Measurements from ENCODE around the gene CUL4B.

Gene CUL4B

DNA sequence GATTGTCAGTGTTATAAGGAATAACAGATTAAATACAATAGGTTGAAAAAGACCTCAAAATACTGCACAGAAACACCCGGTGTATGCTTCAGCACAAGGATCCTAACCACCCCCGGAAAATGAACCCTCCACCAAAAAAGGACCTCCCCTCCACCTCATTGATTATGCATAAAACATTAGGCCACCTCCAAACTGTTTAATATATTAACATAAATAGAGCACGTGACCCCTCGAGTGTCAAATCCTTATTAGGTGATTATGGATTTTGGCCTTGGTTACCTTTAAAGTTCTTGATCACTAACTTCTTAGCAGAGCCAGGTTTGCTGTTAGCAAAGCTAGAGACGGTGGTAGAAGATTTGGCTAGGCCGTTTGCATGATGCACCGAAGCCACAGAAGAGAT lies 958 bp downstream of the CUL4B start:
- peak overlapping the region; percentile 74 for H3K4me3 ChIP-seq (replicated peaks; ENCODE audit: insufficient read depth, low read length)
- TF ChIP-seq POLR2AphosphoS5 (IDR thresholded peaks at IDR 0.05; ENCODE audit: low read depth) (no peak), SPI1 (IDR thresholded peaks at IDR 0.05; ENCODE audit: borderline replicate concordance, low read depth) (no peak), GABPA (IDR thresholded peaks at IDR 0.05; ENCODE audit: low read depth) (no peak)
- TF ChIP-seq, protein P1, sequence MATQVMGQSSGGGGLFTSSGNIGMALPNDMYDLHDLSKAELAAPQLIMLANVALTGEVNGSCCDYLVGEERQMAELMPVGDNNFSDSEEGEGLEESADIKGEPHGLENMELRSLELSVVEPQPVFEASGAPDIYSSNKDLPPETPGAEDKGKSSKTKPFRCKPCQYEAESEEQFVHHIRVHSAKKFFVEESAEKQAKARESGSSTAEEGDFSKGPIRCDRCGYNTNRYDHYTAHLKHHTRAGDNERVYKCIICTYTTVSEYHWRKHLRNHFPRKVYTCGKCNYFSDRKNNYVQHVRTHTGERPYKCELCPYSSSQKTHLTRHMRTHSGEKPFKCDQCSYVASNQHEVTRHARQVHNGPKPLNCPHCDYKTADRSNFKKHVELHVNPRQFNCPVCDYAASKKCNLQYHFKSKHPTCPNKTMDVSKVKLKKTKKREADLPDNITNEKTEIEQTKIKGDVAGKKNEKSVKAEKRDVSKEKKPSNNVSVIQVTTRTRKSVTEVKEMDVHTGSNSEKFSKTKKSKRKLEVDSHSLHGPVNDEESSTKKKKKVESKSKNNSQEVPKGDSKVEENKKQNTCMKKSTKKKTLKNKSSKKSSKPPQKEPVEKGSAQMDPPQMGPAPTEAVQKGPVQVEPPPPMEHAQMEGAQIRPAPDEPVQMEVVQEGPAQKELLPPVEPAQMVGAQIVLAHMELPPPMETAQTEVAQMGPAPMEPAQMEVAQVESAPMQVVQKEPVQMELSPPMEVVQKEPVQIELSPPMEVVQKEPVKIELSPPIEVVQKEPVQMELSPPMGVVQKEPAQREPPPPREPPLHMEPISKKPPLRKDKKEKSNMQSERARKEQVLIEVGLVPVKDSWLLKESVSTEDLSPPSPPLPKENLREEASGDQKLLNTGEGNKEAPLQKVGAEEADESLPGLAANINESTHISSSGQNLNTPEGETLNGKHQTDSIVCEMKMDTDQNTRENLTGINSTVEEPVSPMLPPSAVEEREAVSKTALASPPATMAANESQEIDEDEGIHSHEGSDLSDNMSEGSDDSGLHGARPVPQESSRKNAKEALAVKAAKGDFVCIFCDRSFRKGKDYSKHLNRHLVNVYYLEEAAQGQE (IDR thresholded peaks at IDR 0.05; ENCODE audit: insufficient replicate concordance, low read depth) = no peak
- TF ChIP-seq, protein P2, sequence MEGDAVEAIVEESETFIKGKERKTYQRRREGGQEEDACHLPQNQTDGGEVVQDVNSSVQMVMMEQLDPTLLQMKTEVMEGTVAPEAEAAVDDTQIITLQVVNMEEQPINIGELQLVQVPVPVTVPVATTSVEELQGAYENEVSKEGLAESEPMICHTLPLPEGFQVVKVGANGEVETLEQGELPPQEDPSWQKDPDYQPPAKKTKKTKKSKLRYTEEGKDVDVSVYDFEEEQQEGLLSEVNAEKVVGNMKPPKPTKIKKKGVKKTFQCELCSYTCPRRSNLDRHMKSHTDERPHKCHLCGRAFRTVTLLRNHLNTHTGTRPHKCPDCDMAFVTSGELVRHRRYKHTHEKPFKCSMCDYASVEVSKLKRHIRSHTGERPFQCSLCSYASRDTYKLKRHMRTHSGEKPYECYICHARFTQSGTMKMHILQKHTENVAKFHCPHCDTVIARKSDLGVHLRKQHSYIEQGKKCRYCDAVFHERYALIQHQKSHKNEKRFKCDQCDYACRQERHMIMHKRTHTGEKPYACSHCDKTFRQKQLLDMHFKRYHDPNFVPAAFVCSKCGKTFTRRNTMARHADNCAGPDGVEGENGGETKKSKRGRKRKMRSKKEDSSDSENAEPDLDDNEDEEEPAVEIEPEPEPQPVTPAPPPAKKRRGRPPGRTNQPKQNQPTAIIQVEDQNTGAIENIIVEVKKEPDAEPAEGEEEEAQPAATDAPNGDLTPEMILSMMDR (IDR thresholded peaks at IDR 0.05; ENCODE audit: insufficient read depth, low read length) = no peak
- no peak for DNase-seq (ENCODE audit: low read depth in 1 of 2, low spot score in 1 of 2)
- no peaks in the 10 kb centered on the region for H3K27me3 ChIP-seq (ENCODE audit: insufficient read depth, poor library complexity, severe bottlenecking)
- peak overlapping the region; percentile 100 for H3K27ac ChIP-seq (replicated peaks)

DNA sequence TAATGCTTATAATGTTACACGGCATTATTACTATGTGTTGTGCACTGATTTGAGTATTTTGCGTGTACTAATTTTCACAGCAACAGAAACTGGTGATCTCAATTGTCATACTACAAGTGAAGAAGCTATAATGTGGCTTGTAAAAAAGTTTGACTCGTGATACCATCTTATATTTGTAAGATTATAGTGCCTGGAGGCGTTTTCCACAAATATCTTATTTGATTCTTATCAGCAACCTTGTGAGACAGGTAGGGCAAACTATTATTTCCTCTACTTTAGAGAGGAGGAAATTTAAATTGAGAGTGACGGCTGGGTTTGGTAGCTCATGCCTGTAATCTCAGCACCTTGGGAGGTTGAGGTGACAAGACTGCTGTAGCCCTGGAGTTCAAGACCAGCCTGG lies 4.5 kb downstream of the CUL4B start:
- no peak for DNase-seq (ENCODE audit: low read depth in 1 of 2, low spot score in 1 of 2)
- Histone ChIP-seq H3K4me3 (replicated peaks; ENCODE audit: insufficient read depth, low read length) (no peak overlapping the region), H3K27ac (replicated peaks) (no peak overlapping the region), H3K27me3 (ENCODE audit: insufficient read depth, poor library complexity, severe bottlenecking) (no peaks in the 10 kb centered on the region)
- TF ChIP-seq GABPA (IDR thresholded peaks at IDR 0.05; ENCODE audit: low read depth) (no peak), POLR2AphosphoS5 (IDR thresholded peaks at IDR 0.05; ENCODE audit: low read depth) (no peak), SPI1 (IDR thresholded peaks at IDR 0.05; ENCODE audit: borderline replicate concordance, low read depth) (no peak)
- TF ChIP-seq, protein P2 (IDR thresholded peaks at IDR 0.05; ENCODE audit: insufficient read depth, low read length) = no peak
- TF ChIP-seq, protein P1 (IDR thresholded peaks at IDR 0.05; ENCODE audit: insufficient replicate concordance, low read depth) = no peak

DNA sequence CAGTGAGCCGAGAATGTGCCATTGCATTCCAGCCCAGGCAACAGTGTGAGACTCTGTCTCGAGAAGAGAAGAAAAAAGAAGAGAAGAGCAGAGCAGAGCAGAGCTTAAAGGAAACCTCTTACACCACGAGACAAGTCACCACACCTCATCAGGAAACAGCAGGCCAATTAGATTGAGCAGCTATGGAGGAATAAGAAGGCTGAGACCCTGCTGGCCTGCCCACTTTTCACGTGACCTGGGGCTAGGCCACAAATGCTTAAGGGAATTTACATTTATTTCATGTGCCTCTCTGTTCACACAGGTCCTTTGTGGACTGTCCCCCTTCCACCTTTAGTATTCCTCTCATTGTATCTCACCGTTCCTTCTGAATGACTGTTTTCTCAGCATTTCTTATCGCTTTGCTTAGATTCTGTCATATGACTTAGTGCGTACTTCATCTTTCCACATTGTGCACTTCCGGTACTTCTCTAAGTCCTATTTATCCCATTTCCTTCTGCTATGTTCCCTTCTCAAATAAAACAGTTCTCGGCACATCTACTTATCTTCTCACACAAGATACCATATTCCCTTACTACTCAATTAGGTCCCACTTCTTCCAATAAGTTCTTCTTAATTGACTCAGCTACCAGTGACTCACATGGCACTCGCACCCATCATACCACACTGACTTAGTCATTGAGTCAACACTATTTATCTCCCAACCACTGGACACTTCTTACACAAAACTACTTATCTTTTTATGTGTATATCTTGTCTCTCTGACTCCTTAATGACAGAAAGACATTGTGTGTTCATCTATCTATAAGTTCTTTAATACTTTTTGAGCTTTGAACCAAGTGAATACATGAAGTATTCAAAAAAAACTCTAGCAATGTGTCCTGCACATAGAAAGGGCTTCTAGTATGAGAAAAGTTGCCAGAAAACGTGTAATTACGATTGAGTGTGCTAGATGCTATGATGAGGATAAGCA lies 11.0 kb downstream of the CUL4B start:
- TF ChIP-seq, protein P2 (IDR thresholded peaks at IDR 0.05; ENCODE audit: insufficient read depth, low read length) = no peak
- TF ChIP-seq GABPA (IDR thresholded peaks at IDR 0.05; ENCODE audit: low read depth) (no peak), SPI1 (IDR thresholded peaks at IDR 0.05; ENCODE audit: borderline replicate concordance, low read depth) (no peak), POLR2AphosphoS5 (IDR thresholded peaks at IDR 0.05; ENCODE audit: low read depth) (no peak)
- TF ChIP-seq, protein P1 (IDR thresholded peaks at IDR 0.05; ENCODE audit: insufficient replicate concordance, low read depth) = no peak
- Histone ChIP-seq H3K27ac (replicated peaks) (no peak overlapping the region), H3K4me3 (replicated peaks; ENCODE audit: insufficient read depth, low read length) (no peak overlapping the region), H3K27me3 (ENCODE audit: insufficient read depth, poor library complexity, severe bottlenecking) (no peaks in the 10 kb centered on the region)
- no peak for DNase-seq (ENCODE audit: low read depth in 1 of 2, low spot score in 1 of 2)
